Measurements from ENCODE around the gene MXRA5.
"Not testable (repeated sequence)": the region's sequence is repeated elsewhere in the genome, so short reads cannot be mapped to it uniquely, and the experiment has no call there.

The MXRA5 gene

GRCh38 chrX:3375878-3376508 is 29.5 kb upstream of the MXRA5 start:
- H3K27ac ChIP-seq (ENCODE audit: low read depth, low read length, severe bottlenecking); H3K4me1 ChIP-seq (ENCODE audit: control insufficient read depth, insufficient read depth, low read length, poor library complexity, severe bottlenecking); H3K36me3 ChIP-seq (ENCODE audit: control insufficient read depth, insufficient read depth, low read length); H3K4me3 ChIP-seq (ENCODE audit: extremely low read depth, insufficient read depth, low read length, poor library complexity, severe bottlenecking); H3K9me3 ChIP-seq (ENCODE audit: control insufficient read depth, low read length): not testable (repeated sequence)
- 57% methylated on average over 1 of the region's 2 CpGs; no CpG with 5 or more reads in 1 of the 2 experiments for WGBS, 2 experiments (ENCODE audit: insufficient coverage in 2 of 2)

- Histone ChIP-seq H3K4me1 (ENCODE audit: control insufficient read depth, insufficient read depth, low read length, poor library complexity, severe bottlenecking) (no peaks in the 10 kb centered on the region), H3K36me3 (ENCODE audit: control insufficient read depth, insufficient read depth, low read length) (no peaks in the 10 kb centered on the region), H3K4me3 (ENCODE audit: extremely low read depth, insufficient read depth, low read length, poor library complexity, severe bottlenecking) (no peak overlapping the region), H3K9me3 (ENCODE audit: control insufficient read depth, low read length) (no peaks in the 10 kb centered on the region), H3K27ac (ENCODE audit: low read depth, low read length, severe bottlenecking) (no peak overlapping the region)
- WGBS, 2 experiments (ENCODE audit: insufficient coverage in 2 of 2): 90 to 100% methylated on average over 1 to 2 of the region's 3 CpGs
Measured at GRCh38 chrX:3374108-3374800, 27.8 kb upstream of the MXRA5 start.

DNA sequence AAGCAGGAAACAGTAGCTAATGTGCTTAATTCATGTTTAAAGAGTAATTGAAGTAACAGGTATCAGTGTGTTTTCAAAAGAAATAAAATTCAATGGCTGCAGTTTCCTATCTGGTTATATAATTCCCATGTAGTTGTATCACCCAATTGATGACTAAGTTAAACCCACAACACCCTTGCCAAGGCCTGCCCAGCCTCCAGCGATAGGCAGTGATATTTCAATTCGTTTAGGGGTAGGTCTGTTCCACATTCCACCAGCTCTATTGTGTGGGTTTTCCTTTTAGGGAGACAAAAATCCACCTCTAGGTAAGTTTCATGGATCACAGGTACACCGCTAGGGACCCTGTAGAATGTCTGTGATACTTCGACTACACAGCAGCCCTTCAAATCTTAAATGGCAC is 24.7 kb upstream of the MXRA5 start:
- Histone ChIP-seq H3K4me1 (ENCODE audit: control insufficient read depth, insufficient read depth, low read length, poor library complexity, severe bottlenecking) (no peaks in the 10 kb centered on the region), H3K36me3 (ENCODE audit: control insufficient read depth, insufficient read depth, low read length) (no peaks in the 10 kb centered on the region), H3K9me3 (ENCODE audit: control insufficient read depth, low read length) (no peaks in the 10 kb centered on the region), H3K4me3 (ENCODE audit: extremely low read depth, insufficient read depth, low read length, poor library complexity, severe bottlenecking) (no peak overlapping the region), H3K27ac (ENCODE audit: low read depth, low read length, severe bottlenecking) (no peak overlapping the region)
- WGBS, 2 experiments (ENCODE audit: insufficient coverage in 2 of 2): no CpG with 5 or more reads among the region's 4 CpGs

DNA sequence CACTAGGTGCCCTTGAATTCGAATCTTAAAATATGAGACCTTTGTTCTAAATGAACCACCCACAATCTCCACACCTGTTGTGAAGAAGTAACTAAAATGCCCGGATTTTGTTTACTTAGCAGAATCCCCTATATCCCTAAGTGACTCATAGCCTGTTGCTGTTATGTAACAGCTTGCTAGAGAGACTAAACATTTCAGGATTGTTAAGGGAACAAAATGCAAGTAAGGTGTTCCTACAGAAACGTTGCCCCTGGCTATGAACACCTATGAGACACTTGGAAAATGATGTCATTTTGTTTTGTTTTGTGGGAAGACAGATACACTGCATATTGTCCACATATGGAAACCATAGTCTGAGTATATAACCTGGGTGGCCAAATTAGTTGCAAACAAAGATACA is 24.2 kb upstream of the MXRA5 start:
- no peak overlapping the region for H3K4me3 ChIP-seq (ENCODE audit: extremely low read depth, insufficient read depth, low read length, poor library complexity, severe bottlenecking)
- H3K4me1 ChIP-seq (ENCODE audit: control insufficient read depth, insufficient read depth, low read length, poor library complexity, severe bottlenecking): no peaks in the 10 kb centered on the region
- H3K27ac ChIP-seq (ENCODE audit: low read depth, low read length, severe bottlenecking): no peak overlapping the region
- H3K9me3 ChIP-seq (ENCODE audit: control insufficient read depth, low read length): no peaks in the 10 kb centered on the region
- 20% methylated on average over 1 of the region's 3 CpGs; no CpG with 5 or more reads in 1 of the 2 experiments for WGBS, 2 experiments (ENCODE audit: insufficient coverage in 2 of 2)
- no peaks in the 10 kb centered on the region for H3K36me3 ChIP-seq (ENCODE audit: control insufficient read depth, insufficient read depth, low read length)

DNA sequence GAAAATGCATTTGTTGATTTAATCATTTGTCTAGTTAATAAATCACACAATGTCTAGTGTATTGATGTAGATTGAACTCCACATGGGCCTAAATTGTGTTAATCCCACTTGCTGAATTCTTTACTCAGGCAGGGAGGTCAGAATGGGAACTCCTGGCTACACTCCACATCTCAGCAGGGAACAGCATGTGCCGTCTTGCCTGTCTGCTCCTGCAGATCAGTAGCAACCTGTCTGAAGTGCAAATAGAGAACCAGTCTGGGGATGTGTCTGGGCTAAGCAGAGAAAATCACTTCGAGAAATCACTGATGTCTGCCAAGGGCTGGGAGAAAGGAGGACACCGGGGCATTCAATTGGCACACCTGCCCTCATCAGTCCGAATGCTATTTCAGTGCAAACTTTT is 16.5 kb upstream of the MXRA5 start:
- Histone ChIP-seq H3K36me3 (ENCODE audit: control insufficient read depth, insufficient read depth, low read length) (no peaks in the 10 kb centered on the region), H3K4me3 (ENCODE audit: extremely low read depth, insufficient read depth, low read length, poor library complexity, severe bottlenecking) (no peak overlapping the region), H3K27ac (ENCODE audit: low read depth, low read length, severe bottlenecking) (no peak overlapping the region), H3K4me1 (ENCODE audit: control insufficient read depth, insufficient read depth, low read length, poor library complexity, severe bottlenecking) (no peaks in the 10 kb centered on the region), H3K9me3 (ENCODE audit: control insufficient read depth, low read length) (no peaks in the 10 kb centered on the region)
- WGBS, 2 experiments (ENCODE audit: insufficient coverage in 2 of 2): 68 to 69% methylated on average over 2 to 3 of the region's 4 CpGs

DNA sequence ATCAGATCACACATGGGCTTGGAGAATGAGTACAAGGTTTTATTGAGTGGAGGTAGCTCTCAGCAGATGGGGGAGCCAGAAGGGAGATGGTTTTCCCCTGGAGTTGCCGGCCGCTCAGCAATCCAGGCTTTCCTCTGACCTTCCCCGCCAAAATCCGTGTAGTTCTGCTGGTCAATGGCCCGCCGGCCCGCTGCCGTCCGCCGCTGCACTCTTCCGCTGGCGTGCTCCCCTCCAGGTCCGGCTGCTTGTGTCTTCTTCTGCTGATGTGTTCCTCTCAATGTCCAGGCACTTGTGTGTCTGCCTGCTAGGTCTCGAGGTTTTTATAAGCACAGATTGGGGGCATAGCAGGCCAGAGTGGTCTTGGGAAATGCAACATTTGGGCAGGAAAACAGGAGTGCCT is 14.4 kb upstream of the MXRA5 start:
- Histone ChIP-seq H3K9me3 (ENCODE audit: control insufficient read depth, low read length) (no peaks in the 10 kb centered on the region), H3K4me1 (ENCODE audit: control insufficient read depth, insufficient read depth, low read length, poor library complexity, severe bottlenecking) (no peaks in the 10 kb centered on the region), H3K4me3 (ENCODE audit: extremely low read depth, insufficient read depth, low read length, poor library complexity, severe bottlenecking) (no peak overlapping the region), H3K36me3 (ENCODE audit: control insufficient read depth, insufficient read depth, low read length) (no peaks in the 10 kb centered on the region), H3K27ac (ENCODE audit: low read depth, low read length, severe bottlenecking) (no peak overlapping the region)
- WGBS, 2 experiments (ENCODE audit: insufficient coverage in 2 of 2): 90 to 91% methylated on average over 6 to 9 of the region's 14 CpGs

DNA sequence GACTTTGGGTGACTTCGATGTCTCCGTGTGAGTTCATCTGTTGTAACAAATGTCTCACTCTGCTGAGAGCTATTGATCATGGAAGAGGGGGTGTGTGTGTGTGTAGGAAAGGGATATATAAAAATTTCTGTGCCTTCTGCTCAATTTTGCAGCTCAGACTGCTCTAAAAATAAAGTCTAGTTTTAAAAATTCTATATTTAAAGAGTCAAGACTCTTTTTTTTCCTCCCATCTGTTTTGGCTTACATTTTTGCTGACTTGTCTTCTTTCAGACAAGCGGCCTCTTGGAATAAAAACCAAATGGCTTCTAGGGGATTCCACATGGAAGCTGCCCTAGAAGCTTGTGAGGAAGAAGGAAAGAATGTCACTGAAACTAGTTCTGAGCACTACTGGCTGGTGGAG is 6.3 kb upstream of the MXRA5 start:
- no CpG with 5 or more reads among the region's 3 CpGs for WGBS, 2 experiments (ENCODE audit: insufficient coverage in 2 of 2)
- H3K4me1 ChIP-seq (ENCODE audit: control insufficient read depth, insufficient read depth, low read length, poor library complexity, severe bottlenecking); H3K4me3 ChIP-seq (ENCODE audit: extremely low read depth, insufficient read depth, low read length, poor library complexity, severe bottlenecking); H3K36me3 ChIP-seq (ENCODE audit: control insufficient read depth, insufficient read depth, low read length); H3K9me3 ChIP-seq (ENCODE audit: control insufficient read depth, low read length); H3K27ac ChIP-seq (ENCODE audit: low read depth, low read length, severe bottlenecking): not testable (repeated sequence)

- no CpG with 5 or more reads among the region's 4 CpGs for WGBS, 2 experiments (ENCODE audit: insufficient coverage in 2 of 2)
- H3K27ac ChIP-seq (ENCODE audit: low read depth, low read length, severe bottlenecking): no peak overlapping the region
- H3K36me3 ChIP-seq (ENCODE audit: control insufficient read depth, insufficient read depth, low read length): no peaks in the 10 kb centered on the region
- no peaks in the 10 kb centered on the region for H3K4me1 ChIP-seq (ENCODE audit: control insufficient read depth, insufficient read depth, low read length, poor library complexity, severe bottlenecking)
- H3K4me3 ChIP-seq (ENCODE audit: extremely low read depth, insufficient read depth, low read length, poor library complexity, severe bottlenecking): no peak overlapping the region
- no peaks in the 10 kb centered on the region for H3K9me3 ChIP-seq (ENCODE audit: control insufficient read depth, low read length)
Measured at GRCh38 chrX:3351276-3351675, 4.8 kb upstream of the MXRA5 start.

- 92% methylated on average over 1 of the region's 5 CpGs; no CpG with 5 or more reads in 1 of the 2 experiments for WGBS, 2 experiments (ENCODE audit: insufficient coverage in 2 of 2)
- Histone ChIP-seq H3K4me1 (ENCODE audit: control insufficient read depth, insufficient read depth, low read length, poor library complexity, severe bottlenecking) (no peaks in the 10 kb centered on the region), H3K27ac (ENCODE audit: low read depth, low read length, severe bottlenecking) (no peak overlapping the region), H3K36me3 (ENCODE audit: control insufficient read depth, insufficient read depth, low read length) (no peaks in the 10 kb centered on the region), H3K9me3 (ENCODE audit: control insufficient read depth, low read length) (no peaks in the 10 kb centered on the region), H3K4me3 (ENCODE audit: extremely low read depth, insufficient read depth, low read length, poor library complexity, severe bottlenecking) (no peak overlapping the region)
Measured at GRCh38 chrX:3348191-3348590, 1.7 kb upstream of the MXRA5 start.

GRCh38 chrX:3345281-3346191 is 916 bp downstream of the MXRA5 start:
- Histone ChIP-seq H3K4me1 (ENCODE audit: control insufficient read depth, insufficient read depth, low read length, poor library complexity, severe bottlenecking) (no peaks in the 10 kb centered on the region), H3K27ac (ENCODE audit: low read depth, low read length, severe bottlenecking) (no peak overlapping the region), H3K9me3 (ENCODE audit: control insufficient read depth, low read length) (no peaks in the 10 kb centered on the region), H3K4me3 (ENCODE audit: extremely low read depth, insufficient read depth, low read length, poor library complexity, severe bottlenecking) (peak overlapping the region; percentile 41), H3K36me3 (ENCODE audit: control insufficient read depth, insufficient read depth, low read length) (no peaks in the 10 kb centered on the region)
- WGBS, 2 experiments (ENCODE audit: insufficient coverage in 2 of 2): 0% methylated on average over 9 to 23 of the region's 68 CpGs

Data from mesodermal cell (in vitro differentiated cells).